HepG2 (cell line): ENCODE results near the gene CDK12.

Experiments
- CTCF ChIP-seq: sonication (generic); formaldehyde crosslinking; IDR thresholded peaks from 2 replicates; pipeline ENCODE4 v1.5.0; 2020; ENCODE audit warnings: mild to moderate bottlenecking, missing genetic modification reagents, moderate library complexity
- EZH2 ChIP-seq: conservative IDR thresholded peaks from 2 replicates; pipeline ENCODE4 v1.6.1; 2012; ENCODE audit warnings: mild to moderate bottlenecking, low read depth, low read length, moderate library complexity
- FOXA3 ChIP-seq: IDR thresholded peaks from 2 replicates; pipeline ENCODE4 v1.6.1; 2016; ENCODE audit warnings: missing genetic modification reagents, missing compliant biosample characterization
- KDM2A ChIP-seq: sonication (generic); formaldehyde crosslinking; IDR thresholded peaks from 2 replicates; pipeline ENCODE4 v1.4.0; 2020; ENCODE audit warnings: low read depth, missing genetic modification reagents, borderline replicate concordance
- SMARCC2 ChIP-seq: fragments of 450-650 bp; IDR thresholded peaks from 2 replicates; pipeline ENCODE4 v1.6.1; 2017; ENCODE audit warnings: antibody characterized with exemption, mild to moderate bottlenecking
- ZBTB2 ChIP-seq: sonication (generic); formaldehyde crosslinking; IDR thresholded peaks from 2 replicates; pipeline ENCODE4 v1.8.0; 2022; ENCODE audit warnings: low read depth, missing genetic modification reagents
- ZBTB7B ChIP-seq: sonication (generic); formaldehyde crosslinking; IDR thresholded peaks from 2 replicates; pipeline ENCODE4 v1.4.0; 2020; ENCODE audit warnings: missing genetic modification reagents
- ZNF530 ChIP-seq: sonication (generic); formaldehyde crosslinking; IDR thresholded peaks from 2 replicates; pipeline ENCODE4 v1.5.0; 2020; ENCODE audit warnings: low read depth, mild to moderate bottlenecking, missing genetic modification reagents
- ZSCAN20 ChIP-seq: sonication (generic); formaldehyde crosslinking; IDR thresholded peaks from 2 replicates; pipeline ENCODE4 v1.4.0; 2020; ENCODE audit warnings: missing genetic modification reagents, mild to moderate bottlenecking, borderline replicate concordance
- TF ChIP-seq, protein P1 (sequence below): sonication (generic); formaldehyde crosslinking; conservative IDR thresholded peaks from 2 replicates; pipeline ENCODE4 v1.4.0; 2020; ENCODE audit warnings: missing genetic modification reagents
- TF ChIP-seq, protein P2 (sequence below): sonication (generic); formaldehyde crosslinking; IDR thresholded peaks from 2 replicates; pipeline ENCODE4 v1.5.1; 2020; ENCODE audit warnings: missing genetic modification reagents, mild to moderate bottlenecking, borderline replicate concordance

- TF ChIP-seq EZH2, result no peak
- no peak for TF ChIP-seq ZBTB2 (CRISPR knock-in tag)
- TF ChIP-seq ZSCAN20, result no peak
- TF ChIP-seq KDM2A (CRISPR knock-in tag), result no peak
- TF ChIP-seq SMARCC2, result no peak
- TF ChIP-seq ZNF530 (CRISPR knock-in tag), result no peak
- TF ChIP-seq CTCF (CRISPR knock-in tag), result no peak
- TF ChIP-seq ZBTB7B (CRISPR knock-in tag), result no peak
- TF ChIP-seq, protein P1, sequence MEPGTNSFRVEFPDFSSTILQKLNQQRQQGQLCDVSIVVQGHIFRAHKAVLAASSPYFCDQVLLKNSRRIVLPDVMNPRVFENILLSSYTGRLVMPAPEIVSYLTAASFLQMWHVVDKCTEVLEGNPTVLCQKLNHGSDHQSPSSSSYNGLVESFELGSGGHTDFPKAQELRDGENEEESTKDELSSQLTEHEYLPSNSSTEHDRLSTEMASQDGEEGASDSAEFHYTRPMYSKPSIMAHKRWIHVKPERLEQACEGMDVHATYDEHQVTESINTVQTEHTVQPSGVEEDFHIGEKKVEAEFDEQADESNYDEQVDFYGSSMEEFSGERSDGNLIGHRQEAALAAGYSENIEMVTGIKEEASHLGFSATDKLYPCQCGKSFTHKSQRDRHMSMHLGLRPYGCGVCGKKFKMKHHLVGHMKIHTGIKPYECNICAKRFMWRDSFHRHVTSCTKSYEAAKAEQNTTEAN (CRISPR knock-in tag), result no peak
- TF ChIP-seq, protein P2, sequence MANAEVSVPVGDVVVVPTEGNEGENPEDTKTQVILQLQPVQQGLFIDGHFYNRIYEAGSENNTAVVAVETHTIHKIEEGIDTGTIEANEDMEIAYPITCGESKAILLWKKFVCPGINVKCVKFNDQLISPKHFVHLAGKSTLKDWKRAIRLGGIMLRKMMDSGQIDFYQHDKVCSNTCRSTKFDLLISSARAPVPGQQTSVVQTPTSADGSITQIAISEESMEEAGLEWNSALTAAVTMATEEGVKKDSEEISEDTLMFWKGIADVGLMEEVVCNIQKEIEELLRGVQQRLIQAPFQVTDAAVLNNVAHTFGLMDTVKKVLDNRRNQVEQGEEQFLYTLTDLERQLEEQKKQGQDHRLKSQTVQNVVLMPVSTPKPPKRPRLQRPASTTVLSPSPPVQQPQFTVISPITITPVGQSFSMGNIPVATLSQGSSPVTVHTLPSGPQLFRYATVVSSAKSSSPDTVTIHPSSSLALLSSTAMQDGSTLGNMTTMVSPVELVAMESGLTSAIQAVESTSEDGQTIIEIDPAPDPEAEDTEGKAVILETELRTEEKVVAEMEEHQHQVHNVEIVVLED (CRISPR knock-in tag), result no peak
- TF ChIP-seq FOXA3 (CRISPR knock-in tag), result no peak
These were observed 22.9 kb downstream of the CDK12 start for GRCh38 chr17:39484178-39484577.
